Cardiac fibroblast (primary cell): ENCODE results near the gene EIF2AK3.

Source experiments
- DNase-seq, 2 donors: peaks; one replicate each; pipeline versions ENCODE4 v3.0.0 to v3.0.0-alpha.2; 2010; ENCODE audit warnings: low read depth in 2 of 2
- H3K4me3 ChIP-seq, 2 donors: replicated peaks in 1 of 2; 1 replicate in 1 of 2; 2 replicates in 1 of 2; pipeline ENCODE4 v1.5.1; 2011; ENCODE audit warnings: low read depth in 2 of 2, low read length in 2 of 2, mild to moderate bottlenecking in 2 of 2, moderate library complexity in 1 of 2
- TF ChIP-seq, protein P1 (sequence below): IDR thresholded peaks from one replicate; pipeline ENCODE4 v1.5.1; 2011; ENCODE audit warnings: low read depth, mild to moderate bottlenecking, low read length, inconsistent platforms

EIF2AK3 gene

GRCh38 chr2:88602022-88602421, 25.2 kb downstream of the EIF2AK3 start:
- no peak for DNase-seq
- TF ChIP-seq, protein P1, sequence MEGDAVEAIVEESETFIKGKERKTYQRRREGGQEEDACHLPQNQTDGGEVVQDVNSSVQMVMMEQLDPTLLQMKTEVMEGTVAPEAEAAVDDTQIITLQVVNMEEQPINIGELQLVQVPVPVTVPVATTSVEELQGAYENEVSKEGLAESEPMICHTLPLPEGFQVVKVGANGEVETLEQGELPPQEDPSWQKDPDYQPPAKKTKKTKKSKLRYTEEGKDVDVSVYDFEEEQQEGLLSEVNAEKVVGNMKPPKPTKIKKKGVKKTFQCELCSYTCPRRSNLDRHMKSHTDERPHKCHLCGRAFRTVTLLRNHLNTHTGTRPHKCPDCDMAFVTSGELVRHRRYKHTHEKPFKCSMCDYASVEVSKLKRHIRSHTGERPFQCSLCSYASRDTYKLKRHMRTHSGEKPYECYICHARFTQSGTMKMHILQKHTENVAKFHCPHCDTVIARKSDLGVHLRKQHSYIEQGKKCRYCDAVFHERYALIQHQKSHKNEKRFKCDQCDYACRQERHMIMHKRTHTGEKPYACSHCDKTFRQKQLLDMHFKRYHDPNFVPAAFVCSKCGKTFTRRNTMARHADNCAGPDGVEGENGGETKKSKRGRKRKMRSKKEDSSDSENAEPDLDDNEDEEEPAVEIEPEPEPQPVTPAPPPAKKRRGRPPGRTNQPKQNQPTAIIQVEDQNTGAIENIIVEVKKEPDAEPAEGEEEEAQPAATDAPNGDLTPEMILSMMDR: no peak
- H3K4me3 ChIP-seq: no peak overlapping the region

DNA sequence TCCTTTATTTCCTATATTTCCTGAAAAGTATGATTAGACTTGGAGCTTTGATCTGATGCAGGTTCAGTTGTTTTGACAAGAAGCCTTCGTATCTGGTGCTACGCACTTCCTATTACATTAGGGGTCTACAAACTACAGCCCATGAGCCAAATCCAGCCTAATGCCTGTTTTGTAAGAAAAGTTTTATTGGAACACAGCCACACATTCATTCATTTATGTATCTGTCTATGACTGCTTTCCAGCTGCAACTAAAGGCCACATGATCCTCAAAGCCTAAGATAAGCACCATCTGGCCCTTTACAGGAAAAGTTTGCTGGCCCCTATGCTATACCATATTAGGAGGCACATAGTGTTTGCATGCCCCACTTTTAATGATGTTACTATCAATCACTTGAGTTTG, 26.0 kb downstream of the EIF2AK3 start:
- peak; percentile 35 to 83 for DNase-seq
- TF ChIP-seq, protein P1: no peak
- H3K4me3 ChIP-seq: no peak overlapping the region

- DNase-seq: peak; percentile 91 to 99
- TF ChIP-seq, protein P1: no peak
- H3K4me3 ChIP-seq: no peak overlapping the region
Measured at GRCh38 chr2:88600038-88600465, 27.2 kb downstream of the EIF2AK3 start.

DNA sequence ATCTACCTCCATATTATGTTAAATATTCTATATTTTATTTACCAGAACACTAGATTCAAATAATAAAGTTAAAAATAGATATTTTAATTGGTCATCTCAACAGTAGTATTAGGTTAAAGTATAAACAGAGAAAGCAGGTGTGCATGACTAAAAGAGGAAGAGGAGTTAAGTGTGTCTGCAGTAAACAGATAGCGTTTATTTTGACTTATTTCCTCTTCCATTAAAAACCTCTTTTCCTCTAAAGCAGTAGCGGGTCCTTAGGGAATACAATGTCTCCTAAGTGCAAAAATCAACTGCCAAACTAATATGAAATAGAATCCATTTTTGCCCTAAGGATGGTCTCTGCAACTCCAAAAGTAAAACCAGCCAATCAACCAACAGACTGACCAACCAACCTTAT, 27.7 kb downstream of the EIF2AK3 start:
- no peak overlapping the region for H3K4me3 ChIP-seq
- DNase-seq: no peak
- TF ChIP-seq, protein P1: no peak

DNA sequence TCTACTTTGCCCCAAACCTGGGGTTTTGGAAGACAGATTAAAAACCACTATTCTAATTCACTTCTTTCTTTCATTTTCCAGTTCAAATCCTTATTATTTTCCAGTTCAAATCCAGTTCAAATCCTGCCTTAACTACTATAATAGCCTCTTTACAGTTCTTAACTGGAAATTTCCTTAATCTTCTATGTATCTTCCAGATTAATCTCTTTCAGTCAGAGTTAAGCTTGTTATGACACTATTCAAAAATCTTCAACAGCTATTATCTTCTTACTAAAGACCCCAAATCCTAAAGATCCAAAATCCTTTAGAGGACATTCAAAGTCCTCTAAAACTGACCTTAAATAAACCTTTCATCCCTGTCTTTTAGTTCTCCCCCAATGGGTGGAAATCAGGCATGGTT, 30.1 kb downstream of the EIF2AK3 start:
- no peak for DNase-seq
- H3K4me3 ChIP-seq: no peak overlapping the region
- TF ChIP-seq, protein P1: no peak

GRCh38 chr2:88596141-88596830, 31.0 kb downstream of the EIF2AK3 start:
- TF ChIP-seq, protein P1: no peak
- no peak for DNase-seq
- no peak overlapping the region for H3K4me3 ChIP-seq

GRCh38 chr2:88591698-88592097, 35.6 kb downstream of the EIF2AK3 start:
- DNase-seq: no peak
- TF ChIP-seq, protein P1: no peak
- no peak overlapping the region for H3K4me3 ChIP-seq
